Stimulated activated CD8-positive, alpha-beta memory T cell treated with anti-CD3 and anti-CD28 coated beads, Interleukin-2, amount 100 ng/mL, for 48 hours (primary cell): ENCODE results near the gene RAB3A.
"Not testable (repeated sequence)": the region's sequence is repeated elsewhere in the genome, so short reads cannot be mapped to it uniquely, and the experiment has no call there.

ENCODE experiments used
- DNase-seq, 2 donors: peaks; one replicate each; pipeline ENCODE4 v3.0.0-alpha.2; 2020; ENCODE audit warnings: low read depth in 2 of 2

Gene RAB3A

DNA sequence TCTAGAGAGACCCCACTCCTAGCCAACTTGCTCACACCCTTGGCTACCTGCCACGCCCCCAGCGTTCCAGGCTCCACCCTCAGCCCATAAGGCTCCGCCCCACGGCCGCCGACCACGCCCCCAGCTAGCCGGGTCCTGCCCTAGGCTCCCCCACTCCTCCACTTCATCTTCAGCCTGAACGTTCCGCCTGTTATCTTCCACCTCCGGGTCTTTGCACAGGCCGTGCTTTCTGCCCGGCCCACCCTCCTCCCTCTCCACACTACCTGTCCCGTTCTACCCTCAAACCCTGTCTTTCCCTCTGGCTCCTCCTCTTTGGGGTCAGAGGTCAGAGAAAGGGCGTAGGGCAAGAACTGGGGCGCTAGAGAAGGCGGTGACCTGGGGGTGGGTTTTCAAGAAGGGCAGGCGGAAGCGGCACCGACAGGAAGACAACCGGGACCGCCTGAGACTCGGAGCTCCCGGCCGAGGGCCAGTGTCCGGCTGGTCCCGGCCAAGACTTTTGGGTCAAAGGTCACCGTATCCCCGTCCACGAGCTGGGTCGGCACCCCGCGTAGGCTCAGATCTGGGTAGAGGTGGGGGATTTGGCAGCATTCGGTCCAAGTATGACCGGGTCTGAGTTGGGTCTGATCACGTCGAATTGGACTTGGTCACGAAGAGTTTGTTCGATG lies 20.1 kb upstream of the RAB3A start:
- DNase-seq, result peak in 1 of 2 donors; percentile 43

DNA sequence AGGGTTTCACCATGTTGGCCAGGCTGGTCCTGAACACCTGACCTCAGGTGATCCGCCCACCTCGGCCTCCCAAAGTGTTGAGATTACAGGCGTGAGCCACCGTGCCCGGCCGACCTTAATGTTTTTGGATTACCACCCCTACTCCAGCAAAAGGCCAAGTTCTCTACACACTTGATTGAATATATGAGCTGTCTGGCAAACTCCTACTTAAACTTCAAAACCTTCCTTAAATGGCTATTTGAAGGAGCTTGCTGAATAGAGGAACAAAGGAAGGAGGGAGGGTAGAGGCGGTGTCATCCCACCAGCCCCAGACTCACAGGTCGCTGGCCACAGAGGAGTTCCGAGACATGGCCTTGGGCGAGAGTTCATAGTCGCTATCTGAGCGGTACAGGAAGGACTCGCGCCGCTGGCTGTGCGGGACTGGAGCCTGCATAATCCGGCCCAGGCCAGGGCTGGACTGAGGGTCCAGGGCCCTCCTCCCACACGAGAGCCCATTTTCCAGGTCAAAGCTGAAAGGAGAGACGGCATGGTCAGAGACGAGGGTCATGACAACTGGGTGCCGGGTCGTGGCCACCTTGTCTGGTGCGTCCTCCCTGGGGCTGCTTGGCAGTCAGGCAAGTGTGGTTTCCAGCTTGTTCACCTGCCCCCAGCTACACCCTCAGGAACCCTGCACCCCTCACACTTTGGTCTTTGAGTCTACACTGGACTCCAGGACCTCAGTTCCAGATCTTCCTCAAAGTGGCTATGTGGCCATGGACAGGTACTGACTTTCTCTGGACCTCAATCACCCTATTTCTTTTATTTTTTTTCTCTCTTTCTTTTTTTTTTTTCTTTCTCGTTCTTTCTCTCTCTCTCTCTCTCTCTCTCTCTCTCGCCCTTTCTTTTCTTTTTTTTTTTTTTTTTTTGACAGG lies 18.2 kb upstream of the RAB3A start:
- no peak for DNase-seq

DNA sequence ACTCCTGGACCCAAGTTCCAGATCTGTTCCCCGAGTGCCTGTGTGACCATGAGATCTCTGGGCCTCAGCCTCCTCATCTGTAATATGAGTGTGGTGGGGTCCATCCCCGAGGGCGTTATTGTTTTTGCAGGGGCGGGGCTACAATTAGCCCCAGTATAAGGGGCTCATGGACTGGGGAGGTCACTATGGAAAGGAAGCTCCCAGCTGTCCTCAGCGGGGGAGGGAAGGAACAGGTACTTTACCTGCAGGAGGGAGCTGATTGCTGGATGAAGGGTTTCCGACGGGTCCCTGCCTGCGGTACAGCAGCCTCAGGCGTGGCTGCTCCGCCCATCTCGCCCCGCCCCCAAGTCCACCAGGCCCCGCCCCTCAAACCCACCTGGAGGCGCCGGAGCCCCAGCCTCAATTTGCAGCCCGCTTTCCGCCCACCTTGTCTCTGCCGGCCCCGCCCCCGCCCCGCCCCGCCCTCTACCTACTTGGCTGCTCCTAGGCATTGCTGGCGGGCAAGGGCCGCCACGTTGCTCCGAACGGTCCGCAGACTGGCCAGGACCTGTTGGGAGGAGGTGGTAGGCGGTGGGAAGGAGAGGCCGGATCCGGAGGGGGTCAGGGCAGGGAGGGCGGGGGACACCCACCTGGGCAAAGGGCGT lies 16.9 kb upstream of the RAB3A start:
- no peak for DNase-seq

DNA sequence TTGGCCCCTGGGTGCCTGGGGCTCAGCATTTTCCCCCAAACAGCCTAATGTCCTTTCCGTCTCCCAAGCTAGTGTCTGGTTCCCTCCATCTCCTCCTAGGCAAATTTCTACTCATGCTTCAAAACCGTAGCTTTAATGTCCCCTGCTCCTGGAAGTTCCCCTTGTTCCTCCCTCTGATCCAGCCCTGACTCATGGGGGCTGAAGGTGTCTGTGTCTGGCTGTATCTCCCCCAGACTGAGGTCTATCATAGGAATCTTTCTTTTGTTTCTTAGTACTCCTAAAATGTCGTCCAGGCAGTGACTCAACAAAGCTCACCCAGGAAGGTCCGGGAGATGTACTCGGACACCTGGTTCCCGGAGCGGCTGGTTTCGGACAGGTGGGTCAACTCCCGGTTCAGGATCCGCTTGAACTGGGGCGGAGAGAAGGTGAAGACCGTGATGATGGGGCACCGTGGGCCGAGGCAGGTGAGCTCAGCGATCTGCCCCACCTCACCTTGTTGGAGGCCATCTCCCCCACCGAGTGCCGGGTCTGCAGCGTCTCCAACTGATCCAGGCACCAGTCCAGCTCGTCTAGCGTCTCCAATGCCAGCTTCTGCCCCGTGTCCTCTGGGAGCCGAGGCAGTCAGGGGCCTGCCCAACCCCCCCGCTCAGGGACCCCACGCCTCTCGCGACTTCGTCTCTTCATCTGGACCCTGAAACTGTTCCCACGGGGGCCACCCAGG lies 16.2 kb upstream of the RAB3A start:
- no peak for DNase-seq

DNA sequence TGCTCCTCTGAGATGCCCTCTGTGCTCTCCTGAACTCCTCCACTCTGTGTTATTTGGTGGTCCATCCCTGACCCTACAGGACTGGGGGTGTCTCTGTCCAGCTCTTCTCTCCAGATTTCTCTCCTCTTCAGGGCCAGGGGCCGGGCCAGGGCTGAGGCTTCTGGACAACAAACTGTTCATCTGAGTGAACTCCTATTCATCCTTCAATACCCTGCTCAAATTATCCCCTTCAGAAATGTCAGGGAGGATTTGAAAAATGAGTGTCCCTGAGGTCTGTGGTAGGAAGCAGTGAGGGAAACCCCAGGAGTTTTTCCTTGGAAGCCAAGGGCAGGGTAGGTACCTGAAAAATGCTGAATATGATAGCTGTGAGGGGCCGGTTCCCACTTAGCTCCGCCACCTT lies 14.8 kb upstream of the RAB3A start:
- no peak for DNase-seq

DNA sequence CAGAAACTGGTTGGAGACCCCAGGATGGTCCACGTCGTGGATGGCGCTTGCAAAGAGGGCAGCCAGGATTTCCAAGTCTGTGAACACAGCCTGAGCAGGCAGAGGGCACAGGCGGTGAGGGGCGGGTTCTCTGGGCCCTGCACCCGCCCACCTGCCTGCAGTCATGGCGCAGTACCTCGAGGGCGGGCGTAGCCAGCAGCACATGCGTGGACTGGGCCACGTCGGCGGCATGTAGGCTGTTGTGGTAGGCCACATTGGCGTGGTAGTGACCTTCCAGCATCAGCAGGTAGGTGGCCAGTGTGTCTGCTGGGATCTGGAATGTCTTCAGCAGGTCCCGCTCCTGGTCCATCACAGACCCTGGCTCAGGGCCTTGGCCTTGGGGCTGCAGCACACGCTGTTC lies 14.3 kb upstream of the RAB3A start:
- no peak for DNase-seq

DNA sequence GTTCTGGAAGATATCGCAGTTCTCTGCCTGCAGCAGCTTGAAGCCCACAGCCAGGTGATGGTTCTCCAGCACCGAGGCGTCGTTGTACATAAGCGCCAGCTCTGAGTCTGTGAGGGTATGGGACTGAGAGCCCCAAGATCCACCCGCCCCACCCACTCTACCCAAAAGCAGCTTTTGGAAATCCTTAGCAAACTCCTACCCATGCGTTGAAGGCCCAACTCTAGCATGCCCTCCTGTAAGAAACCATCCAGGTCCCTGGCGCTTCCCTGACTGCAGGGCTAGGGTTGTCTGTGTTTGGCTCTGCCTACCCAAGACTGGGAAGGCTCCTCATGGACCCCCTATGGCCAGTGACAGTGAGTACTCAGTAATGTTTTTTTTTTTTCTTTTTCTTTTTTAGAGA lies 12.9 kb upstream of the RAB3A start:
- DNase-seq, result no peak

DNA sequence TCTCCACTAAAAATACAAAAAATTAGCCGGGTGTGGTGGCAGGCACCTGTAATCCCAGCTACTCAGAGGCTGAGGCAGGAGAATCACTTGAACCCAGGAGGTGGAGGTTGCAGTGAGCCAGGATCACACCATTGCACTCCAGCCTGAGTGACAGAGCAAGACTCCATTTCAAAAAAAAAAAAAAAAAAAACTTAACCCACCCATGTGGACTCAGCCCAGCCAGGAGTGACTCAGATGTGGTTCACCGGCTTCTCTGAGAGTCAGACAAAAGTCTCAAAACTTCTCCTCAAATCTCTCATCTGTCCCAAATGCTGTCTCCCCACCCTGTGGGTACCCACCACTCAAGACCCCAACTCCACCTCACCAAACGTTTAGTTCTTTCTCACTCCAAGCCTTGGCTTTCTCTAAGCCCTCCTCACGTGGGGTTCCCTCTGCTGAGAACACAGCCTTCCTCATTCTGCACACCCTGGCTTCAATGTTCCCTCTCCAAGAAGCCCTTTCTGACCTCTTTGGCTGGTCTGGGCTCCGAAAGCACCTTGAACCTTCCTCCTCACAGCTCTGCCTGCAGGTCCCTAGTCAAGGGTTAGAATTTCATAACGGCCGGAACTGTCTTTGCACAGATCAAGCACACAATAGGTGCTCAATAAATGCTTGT lies 11.1 kb upstream of the RAB3A start:
- no peak for DNase-seq

DNA sequence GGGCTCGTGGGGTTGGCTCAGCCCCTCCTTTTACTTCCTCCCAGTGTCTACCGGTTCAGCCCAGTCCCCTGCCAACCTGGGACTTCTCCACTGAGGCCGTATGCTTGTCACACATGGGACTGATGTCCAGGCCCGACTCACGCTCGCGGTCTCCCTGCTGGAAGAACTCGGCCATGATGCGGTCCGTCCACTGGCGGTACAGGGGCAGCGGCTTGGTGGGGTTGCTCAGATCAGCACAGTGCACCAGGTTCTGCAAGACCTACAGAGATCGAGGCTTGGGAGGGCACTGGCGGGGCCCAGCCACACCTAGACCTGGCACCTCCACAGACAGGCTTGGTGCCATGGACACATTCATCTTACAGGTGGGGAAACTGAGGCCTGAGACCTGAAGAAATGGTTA lies 7.8 kb upstream of the RAB3A start:
- DNase-seq, result no peak

DNA sequence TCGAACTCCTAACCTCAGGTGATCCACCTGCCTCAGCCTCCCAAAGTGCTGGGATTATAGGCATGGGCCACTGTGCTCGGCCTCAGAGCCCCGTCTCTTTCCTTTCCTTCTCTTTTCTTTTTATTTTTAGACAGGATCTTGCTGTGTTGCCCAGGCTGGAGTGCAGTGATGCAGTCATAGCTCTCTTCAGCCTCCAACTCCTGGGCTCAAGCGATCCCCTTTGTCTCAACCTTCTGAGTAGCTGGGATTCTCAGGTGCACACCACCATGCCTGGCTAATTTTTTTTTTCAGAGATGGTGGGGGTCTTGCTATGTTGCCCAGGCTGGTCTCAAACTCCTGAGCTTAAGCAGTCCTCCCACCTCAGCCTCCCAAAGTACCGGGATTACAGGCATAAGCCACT lies 6.1 kb upstream of the RAB3A start:
- DNase-seq, result not testable (repeated sequence)

DNA sequence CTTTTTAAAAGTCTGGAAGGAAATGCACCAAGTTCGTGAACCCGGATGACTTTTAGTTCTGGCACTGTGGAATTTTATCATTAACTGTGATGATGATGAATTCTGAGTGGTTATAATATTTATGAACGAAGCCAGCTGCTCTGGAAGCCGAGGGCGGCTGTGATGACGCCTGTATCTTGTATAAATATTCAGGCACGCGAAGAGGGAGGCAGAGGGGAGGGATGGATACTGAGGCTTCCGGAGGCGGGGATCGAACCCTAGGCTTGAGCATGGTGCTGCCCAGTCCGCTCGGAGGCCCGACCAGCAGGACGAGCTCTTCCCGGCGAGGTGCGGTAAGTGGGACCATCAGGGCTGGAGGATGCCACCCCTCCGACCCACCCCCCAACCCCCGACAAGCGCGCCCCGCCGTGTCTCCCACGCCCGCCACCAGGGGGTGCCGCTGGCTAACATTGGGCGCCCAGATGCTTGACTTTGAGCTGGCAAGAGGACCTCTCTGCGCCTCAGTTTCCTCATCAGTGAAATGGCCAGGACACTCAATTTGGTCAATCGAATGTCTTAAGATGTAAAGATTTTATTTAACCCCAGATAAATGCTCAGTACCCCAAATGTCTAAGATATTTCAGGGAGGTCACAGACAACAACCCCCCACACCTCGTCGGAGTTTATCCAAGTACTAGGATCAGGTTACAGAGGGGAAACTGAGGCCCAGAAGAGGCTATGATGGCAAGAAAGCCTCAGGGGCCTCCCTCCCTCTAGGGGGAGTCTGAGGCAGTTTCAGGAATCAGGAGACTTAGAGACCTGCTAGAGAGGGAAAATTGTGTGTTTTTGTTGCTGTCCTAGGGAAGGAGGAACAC lies 4.5 kb upstream of the RAB3A start:
- DNase-seq, result no peak

DNA sequence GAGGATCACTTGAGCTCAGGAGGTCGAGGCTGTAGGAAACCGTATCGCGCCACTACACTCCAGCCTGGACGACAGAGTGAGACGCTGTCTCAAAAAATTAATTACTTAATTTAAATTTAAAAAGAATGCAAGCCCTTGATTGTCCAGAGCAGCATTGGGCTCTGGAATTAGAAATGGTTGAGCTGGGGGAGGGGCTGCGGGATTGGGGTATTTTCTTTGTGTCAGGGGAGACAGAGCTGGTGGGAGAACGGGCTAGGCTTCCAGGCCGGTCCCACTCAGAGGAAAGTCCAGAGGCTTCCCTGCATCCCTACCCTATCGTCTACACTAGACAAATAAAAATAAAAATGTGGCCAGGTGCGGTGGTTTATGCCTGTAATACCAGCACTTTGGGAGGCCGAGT lies 2.2 kb upstream of the RAB3A start:
- no peak for DNase-seq

DNA sequence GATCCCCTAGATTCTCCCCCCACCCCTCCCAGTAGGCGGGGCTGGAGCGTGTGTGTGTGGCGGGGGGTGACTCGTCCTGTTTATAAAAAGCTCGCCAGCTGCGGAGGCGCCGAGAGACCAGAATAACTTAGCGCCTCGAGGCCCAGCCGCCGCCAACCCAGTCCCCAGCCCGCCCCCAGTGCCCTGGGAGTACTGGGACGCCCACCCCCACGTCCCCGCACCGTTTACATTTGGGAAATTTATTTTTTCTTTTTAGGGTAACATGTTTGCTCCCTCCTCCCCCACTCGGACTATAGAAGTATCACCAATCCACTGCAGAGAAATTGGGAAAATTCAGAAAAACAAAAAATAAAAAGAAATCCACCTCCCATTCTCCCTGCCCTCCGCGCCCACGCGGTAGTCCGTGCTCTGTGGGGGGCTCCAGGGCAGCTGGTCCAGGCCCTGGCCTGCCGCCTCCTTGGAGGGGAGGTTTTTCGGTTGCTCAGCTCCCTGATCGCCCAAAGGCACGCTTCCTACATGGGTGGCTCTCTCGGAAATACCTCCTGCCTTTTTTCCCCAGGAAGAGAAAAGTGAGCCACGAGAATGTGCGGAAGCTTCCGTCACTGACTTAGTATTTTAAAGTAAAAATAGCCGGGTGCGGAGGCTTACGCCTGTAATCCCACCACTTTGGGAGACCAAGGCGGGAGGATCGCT lies 1.5 kb upstream of the RAB3A start:
- DNase-seq, result no peak

DNA sequence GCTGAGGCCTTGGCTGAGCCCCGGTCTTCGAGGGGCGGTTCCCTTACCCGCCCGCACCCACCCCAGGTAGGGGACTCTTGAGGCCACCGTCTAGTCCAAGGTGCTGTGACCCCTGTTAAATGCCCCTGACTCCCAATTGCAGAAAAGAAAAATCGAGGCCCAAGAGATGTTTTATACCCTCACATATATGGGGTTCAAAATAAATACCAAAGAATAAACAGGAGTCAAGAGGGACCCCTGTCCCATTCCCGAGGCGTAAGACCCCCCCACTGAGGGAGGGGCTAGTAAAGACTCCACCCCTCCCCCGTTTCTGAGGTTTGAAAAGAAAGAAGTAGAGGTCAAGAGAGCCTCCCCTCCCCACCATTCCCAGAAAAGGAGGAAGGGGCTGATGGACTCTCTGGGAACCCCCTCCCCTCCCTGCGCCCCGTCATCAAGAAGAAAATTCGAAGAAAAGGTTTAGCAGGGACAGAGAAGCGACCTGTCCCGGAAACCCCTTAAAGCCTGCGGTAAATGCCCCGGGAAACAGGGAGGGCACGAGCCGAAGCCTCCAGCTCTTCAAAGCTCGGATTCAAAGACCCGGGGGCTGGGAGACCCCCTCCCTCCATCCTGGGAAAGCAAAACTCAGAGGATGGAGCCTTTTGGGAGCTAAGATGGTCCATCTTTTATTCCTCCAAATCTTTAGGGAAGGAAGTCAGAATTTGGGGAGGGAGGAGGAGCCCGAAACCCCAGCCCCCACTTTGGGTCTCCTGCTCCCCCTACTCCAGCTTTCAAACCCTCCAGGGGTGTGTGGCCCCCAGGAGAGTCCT lies 755 bp upstream of the RAB3A start:
- DNase-seq, result no peak

DNA sequence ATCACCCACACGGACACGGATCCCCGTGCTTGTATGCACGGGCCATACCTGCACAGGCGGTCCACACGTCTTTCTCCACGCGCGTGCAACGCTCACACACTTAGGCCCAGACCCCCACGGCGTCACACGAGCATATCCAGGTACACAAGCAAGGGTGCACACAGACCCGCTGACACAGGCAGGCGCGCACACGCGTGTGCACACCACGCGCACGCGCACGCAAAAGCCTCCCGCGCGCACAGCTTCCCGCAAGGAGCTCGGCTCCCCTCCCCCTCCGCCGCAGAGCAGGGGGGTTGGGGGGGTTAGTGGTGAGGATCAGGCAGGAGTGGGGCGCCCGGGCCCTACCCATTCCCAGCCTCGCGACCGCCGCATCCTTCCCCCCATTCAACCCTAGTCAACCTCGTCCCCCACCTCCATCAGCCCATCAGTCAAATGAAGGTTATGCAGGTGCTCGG lies 407 bp downstream of the RAB3A start:
- DNase-seq, result no peak

DNA sequence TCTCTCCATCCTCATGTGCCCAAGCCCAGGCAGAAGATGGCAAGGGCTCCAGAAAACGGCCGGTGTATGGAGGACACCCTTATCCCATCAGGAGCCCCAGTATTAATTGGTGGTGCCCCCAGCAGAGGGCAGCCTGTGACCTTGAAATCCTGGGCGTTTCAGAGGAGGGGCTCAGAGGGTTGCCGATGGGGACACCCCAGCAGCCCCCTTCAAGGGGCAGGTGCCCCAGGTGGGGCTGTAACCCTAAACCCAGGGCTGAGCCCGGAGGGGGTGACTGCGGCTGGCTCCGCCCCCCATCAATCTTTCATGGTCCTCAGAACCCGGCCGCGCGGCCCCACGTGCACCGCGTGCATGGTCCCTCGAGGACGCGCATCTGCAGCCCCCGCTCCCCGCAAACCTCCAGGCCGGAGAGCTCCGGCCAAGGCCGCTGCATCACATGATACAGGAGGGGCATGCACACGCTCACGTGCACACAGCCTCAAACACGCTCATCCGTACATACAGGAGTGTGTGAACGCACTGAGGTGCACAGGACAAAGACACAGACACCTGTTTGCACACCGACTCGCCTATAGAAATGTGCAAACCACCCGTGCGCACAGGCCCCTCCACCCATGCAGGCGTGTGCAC lies 949 bp downstream of the RAB3A start:
- no peak for DNase-seq

DNA sequence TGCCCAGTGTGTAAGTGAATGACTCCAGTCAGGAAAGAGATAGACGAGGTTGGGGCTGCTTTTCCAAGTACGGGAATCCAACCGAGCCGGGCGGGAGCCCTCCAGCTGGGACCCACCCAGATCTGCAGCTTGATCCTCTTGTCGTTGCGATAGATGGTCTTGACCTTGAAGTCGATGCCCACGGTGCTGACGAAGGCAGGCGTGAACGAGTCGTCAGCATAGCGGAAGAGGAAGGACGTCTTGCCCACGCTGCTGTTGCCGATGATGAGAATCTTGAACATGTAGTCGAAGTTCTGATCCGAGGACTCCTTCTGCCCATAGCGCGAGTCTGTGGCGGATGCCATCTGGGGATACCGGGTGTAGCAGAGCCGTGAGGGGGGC lies 1.5 kb downstream of the RAB3A start:
- no peak for DNase-seq

DNA sequence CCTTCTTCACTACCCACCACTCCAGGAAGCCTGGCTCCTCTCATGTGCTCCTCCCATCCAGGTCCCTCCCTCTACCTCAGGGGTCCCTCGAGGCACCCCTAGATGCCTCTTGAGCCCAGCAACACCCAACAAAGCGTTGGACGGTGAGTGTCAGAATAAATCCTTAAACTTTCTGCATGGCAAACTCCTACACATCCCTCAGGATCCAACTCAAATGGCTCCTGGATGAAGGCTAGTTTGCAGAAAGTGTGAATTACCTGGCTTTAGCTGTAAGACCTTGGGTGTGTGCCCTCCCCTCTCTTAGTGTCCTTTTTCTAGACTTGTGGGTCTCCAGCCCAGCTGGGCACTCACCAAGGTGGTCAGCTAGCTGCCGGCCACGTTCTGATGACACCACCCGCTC lies 5.5 kb downstream of the RAB3A start:
- DNase-seq, result no peak

DNA sequence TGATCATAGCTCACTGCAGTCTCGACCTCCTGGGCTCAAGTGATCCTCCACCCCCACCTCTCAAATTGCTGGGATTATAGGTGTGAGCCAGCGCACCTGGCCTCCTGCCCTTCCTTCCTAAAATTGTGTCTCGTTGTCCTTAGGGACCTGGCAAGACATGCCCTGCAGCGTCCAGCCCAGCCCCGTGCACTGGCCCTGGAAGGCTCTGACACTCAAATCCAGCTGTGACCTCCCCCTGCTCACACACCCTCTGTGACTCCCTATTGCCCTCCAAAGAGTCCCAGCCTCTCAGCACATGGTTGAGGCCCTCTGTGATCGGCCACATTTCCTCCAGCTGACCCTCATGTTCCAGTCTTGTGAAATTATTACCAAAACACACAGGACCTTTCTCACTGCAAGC lies 5.9 kb downstream of the RAB3A start:
- no peak for DNase-seq
